Suprapubic skin (tissue), 4 donors: Measurements from ENCODE around the gene DCAF4. TPM values are rescaled to one million over a fixed set of nuclear protein-coding genes. Genes with fewer than 3 reads are reported as not detected.

Source experiments
- DNase-seq, 2 donors: peaks; one replicate each; pipeline ENCODE4 v3.0.0-alpha.2; 2019; ENCODE audit warnings: low spot score in 2 of 2
- H3K27ac ChIP-seq: fragments of 200-600 bp; sonication (generic); one replicate; pipeline ENCODE4 v1.5.1; 2019
- H3K27me3 ChIP-seq: fragments of 200-600 bp; sonication (generic); one replicate; pipeline ENCODE4 v1.5.1; 2019
- H3K36me3 ChIP-seq: fragments of 200-600 bp; sonication (generic); one replicate; pipeline ENCODE4 v1.5.1; 2019
- H3K4me1 ChIP-seq: fragments of 200-600 bp; sonication (generic); one replicate; pipeline ENCODE4 v1.5.1; 2019
- H3K4me3 ChIP-seq: fragments of 200-600 bp; sonication (generic); one replicate; pipeline ENCODE4 v1.5.1; 2019; ENCODE audit warnings: mild to moderate bottlenecking
- H3K9me3 ChIP-seq: fragments of 200-600 bp; sonication (generic); one replicate; pipeline ENCODE4 v1.5.1; 2019
- CTCF ChIP-seq, 2 donors: fragments of 200-600 bp in 1 of 2; fragments of 450-650 bp in 1 of 2; sonication (generic) in 1 of 2; IDR thresholded peaks; one replicate each; pipeline ENCODE4 v1.5.1; 2016 to 2019; ENCODE audit warnings: antibody characterized with exemption in 2 of 2, mild to moderate bottlenecking in 1 of 2, moderate library complexity in 1 of 2
- EP300 ChIP-seq: sonication (generic); formaldehyde crosslinking; IDR thresholded peaks from one replicate; pipeline ENCODE4 v1.6.1; 2017; ENCODE audit warnings: antibody characterized with exemption
- POLR2A ChIP-seq, 2 donors: fragments of 450-650 bp; IDR thresholded peaks; one replicate each; pipeline ENCODE4 v1.6.1; 2017; ENCODE audit warnings: antibody characterized with exemption in 2 of 2, mild to moderate bottlenecking in 2 of 2, moderate library complexity in 2 of 2
- POLR2AphosphoS5 ChIP-seq, 3 donors: sonication (generic); formaldehyde crosslinking; IDR thresholded peaks; one replicate each; pipeline ENCODE4 v1.6.1; 2017; ENCODE audit warnings: antibody characterized with exemption in 3 of 3
- WGBS: methylation state at CpG from one replicate; pipeline ENCODE4 v1.1.5; 2018; 5-methylcytosine and 5-hydroxymethylcytosine counted together
- total RNA-seq, 4 donors: library from RNA; depleted of rRNA; stranded (reverse); fragments of >200 nt; gene quantifications; one replicate each; pipeline ENCODE4 v1.1.0, GENCODE V29; 2016

DCAF4 gene
- total RNA-seq, 4 donors from 2014 or later: 52.0 to 64.7 (median 55.3) TPM

DNA sequence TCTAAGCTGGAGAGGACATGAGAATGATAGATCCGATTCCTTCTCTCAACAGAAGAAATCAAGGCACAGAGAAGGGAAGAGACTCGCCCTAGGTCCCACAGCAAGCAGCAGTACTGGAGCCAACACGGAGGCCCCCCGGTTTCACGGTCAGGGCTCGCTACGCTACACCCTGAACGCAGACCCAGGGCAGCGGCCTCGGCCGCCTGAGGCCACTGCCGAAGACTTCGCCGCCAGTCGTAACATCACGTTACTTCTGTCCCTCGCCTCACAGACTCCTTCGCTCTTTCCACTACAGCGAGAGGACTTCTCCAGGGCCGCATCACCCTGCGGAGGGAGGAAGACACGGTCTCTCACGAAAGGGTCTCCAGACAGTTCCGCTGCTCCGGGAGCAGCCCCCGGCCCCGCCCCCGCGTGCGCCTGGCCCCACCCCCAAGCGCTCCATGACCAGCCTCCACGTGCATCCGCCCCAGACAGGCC, 411 bp upstream of the DCAF4 start:
- no peaks in the 10 kb centered on the region for H3K9me3 ChIP-seq
- peaks cover 12% of the 10 kb centered on the region for H3K4me1 ChIP-seq
- no peaks in the 10 kb centered on the region for H3K36me3 ChIP-seq
- WGBS: 13% methylated on average over 9 of the region's 33 CpGs
- no peaks in the 10 kb centered on the region for H3K27me3 ChIP-seq
- TF ChIP-seq EP300 (no peak), CTCF (IDR thresholded peaks at IDR 0.05) (no peak), POLR2A (IDR thresholded peaks at IDR 0.05) (no peak), POLR2AphosphoS5 (IDR thresholded peaks at IDR 0.05) (no peak)
- no peak for DNase-seq
- H3K4me3 ChIP-seq: peak overlapping the region; percentile 68
- H3K27ac ChIP-seq: peak overlapping the region; percentile 60

GRCh38 chr14:72928872-72929271, 2.6 kb downstream of the DCAF4 start:
- H3K27me3 ChIP-seq: no peaks in the 10 kb centered on the region
- H3K27ac ChIP-seq: no peak overlapping the region
- no peaks in the 10 kb centered on the region for H3K36me3 ChIP-seq
- DNase-seq: no peak
- no peak for TF ChIP-seq POLR2A (IDR thresholded peaks at IDR 0.05)
- TF ChIP-seq EP300: no peak
- TF ChIP-seq POLR2AphosphoS5 (IDR thresholded peaks at IDR 0.05): no peak
- no peak for TF ChIP-seq CTCF (IDR thresholded peaks at IDR 0.05)
- 86% methylated on average over 4 of the region's 21 CpGs for WGBS
- no peak overlapping the region for H3K4me3 ChIP-seq
- H3K4me1 ChIP-seq: peaks cover 12% of the 10 kb centered on the region
- no peaks in the 10 kb centered on the region for H3K9me3 ChIP-seq

- no peak for DNase-seq
- H3K9me3 ChIP-seq: no peaks in the 10 kb centered on the region
- no peaks in the 10 kb centered on the region for H3K27me3 ChIP-seq
- TF ChIP-seq CTCF (IDR thresholded peaks at IDR 0.05) (no peak), POLR2A (IDR thresholded peaks at IDR 0.05) (no peak), POLR2AphosphoS5 (IDR thresholded peaks at IDR 0.05) (no peak), EP300 (no peak)
- 94% methylated on average over 42 of the region's 43 CpGs for WGBS
- no peak overlapping the region for H3K4me3 ChIP-seq
- H3K36me3 ChIP-seq: no peaks in the 10 kb centered on the region
- H3K4me1 ChIP-seq: peaks cover 12% of the 10 kb centered on the region
- H3K27ac ChIP-seq: no peak overlapping the region
Observed at GRCh38 chr14:72929316-72930080, 3.2 kb downstream of the DCAF4 start.

- H3K9me3 ChIP-seq: no peaks in the 10 kb centered on the region
- DNase-seq: no peak
- H3K27me3 ChIP-seq: no peaks in the 10 kb centered on the region
- H3K27ac ChIP-seq: no peak overlapping the region
- no peak overlapping the region for H3K4me3 ChIP-seq
- 82% methylated on average over 7 of the region's 7 CpGs for WGBS
- no peaks in the 10 kb centered on the region for H3K4me1 ChIP-seq
- TF ChIP-seq EP300: no peak
- TF ChIP-seq CTCF (IDR thresholded peaks at IDR 0.05): no peak
- TF ChIP-seq POLR2A (IDR thresholded peaks at IDR 0.05): no peak
- no peak for TF ChIP-seq POLR2AphosphoS5 (IDR thresholded peaks at IDR 0.05)
- peaks cover 3% of the 10 kb centered on the region for H3K36me3 ChIP-seq
Observed at GRCh38 chr14:72932893-72933292, 6.6 kb downstream of the DCAF4 start.

- no peaks in the 10 kb centered on the region for H3K4me1 ChIP-seq
- WGBS: 81% methylated on average over 12 of the region's 13 CpGs
- H3K9me3 ChIP-seq: no peaks in the 10 kb centered on the region
- DNase-seq: no peak
- H3K4me3 ChIP-seq: no peak overlapping the region
- no peaks in the 10 kb centered on the region for H3K27me3 ChIP-seq
- H3K27ac ChIP-seq: no peak overlapping the region
- TF ChIP-seq POLR2A (IDR thresholded peaks at IDR 0.05) (no peak), EP300 (no peak), POLR2AphosphoS5 (IDR thresholded peaks at IDR 0.05) (no peak), CTCF (IDR thresholded peaks at IDR 0.05) (no peak)
- peaks cover 68% of the 10 kb centered on the region for H3K36me3 ChIP-seq
Observed at GRCh38 chr14:72939630-72940029, 13.4 kb downstream of the DCAF4 start.
